GM21526 (cell line): ENCODE results near the gene INHBA.

Experiments
- ATAC-seq: cut with Tn5 transposase; IDR thresholded peaks from one replicate; pipeline ENCODE4 v1.9.1; 2021; ENCODE audit warnings: moderate library complexity; ENCODE audit not compliant: unreplicated experiment, low FRiP score

INHBA gene

DNA sequence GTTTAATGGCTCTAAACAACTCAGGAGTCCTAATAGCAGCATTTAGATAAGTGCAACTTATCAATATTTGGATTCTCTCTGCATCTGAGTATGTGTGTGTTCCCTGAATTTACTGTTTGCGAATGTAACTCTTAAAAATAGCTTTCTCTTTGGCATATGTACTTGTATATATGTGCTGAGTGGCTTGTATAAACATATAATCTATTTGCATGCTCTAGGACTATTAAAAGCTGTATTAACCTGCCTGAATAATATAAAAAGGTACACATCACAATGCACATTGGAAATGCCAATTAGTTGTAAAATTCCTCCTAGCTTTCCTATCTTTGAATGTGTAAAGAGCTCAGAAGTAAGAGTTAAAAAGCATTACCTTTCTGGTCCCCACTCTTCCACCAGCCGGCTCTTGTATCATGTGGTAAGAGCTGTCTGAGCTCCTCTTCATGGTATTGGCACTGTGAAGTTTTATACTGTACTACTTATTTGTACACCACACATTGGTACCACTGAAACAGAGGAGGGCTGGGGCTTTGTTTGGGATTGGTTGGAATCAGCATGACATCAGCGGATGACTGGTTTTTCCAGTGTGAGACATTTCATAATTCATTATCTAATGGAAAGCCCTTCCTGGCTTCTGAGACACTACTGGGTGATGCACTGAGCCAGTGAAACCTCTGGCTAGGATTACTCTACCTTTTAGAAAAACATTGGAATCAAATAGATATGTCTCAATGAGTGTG is at the start of gene INHBA:
Gene INHBA (minus strand): TSS at position 456 of the 737 bp plus-strand sequence. CDS start 2,716 bp downstream, outside the sequence.
- ATAC-seq, result no peak

DNA sequence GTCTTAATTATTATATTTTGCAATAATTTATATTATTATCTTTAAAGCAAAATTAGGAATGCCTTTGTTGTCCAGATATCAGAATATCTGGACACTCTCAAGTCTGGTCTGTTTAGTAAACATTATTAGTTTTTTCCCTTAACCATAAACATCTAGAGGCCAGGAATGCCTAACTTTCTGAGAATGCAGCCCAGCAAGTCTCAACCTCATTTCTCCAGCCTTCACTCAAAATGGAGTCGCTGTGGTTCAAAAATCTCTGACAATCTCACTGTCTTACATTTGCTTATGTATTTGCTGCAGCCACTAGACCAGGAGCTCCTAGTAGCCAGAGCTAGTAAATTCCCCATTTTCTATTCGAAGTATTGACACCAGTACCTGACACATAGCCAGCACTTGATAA is 49.7 kb upstream of the INHBA start:
- no peak for ATAC-seq

DNA sequence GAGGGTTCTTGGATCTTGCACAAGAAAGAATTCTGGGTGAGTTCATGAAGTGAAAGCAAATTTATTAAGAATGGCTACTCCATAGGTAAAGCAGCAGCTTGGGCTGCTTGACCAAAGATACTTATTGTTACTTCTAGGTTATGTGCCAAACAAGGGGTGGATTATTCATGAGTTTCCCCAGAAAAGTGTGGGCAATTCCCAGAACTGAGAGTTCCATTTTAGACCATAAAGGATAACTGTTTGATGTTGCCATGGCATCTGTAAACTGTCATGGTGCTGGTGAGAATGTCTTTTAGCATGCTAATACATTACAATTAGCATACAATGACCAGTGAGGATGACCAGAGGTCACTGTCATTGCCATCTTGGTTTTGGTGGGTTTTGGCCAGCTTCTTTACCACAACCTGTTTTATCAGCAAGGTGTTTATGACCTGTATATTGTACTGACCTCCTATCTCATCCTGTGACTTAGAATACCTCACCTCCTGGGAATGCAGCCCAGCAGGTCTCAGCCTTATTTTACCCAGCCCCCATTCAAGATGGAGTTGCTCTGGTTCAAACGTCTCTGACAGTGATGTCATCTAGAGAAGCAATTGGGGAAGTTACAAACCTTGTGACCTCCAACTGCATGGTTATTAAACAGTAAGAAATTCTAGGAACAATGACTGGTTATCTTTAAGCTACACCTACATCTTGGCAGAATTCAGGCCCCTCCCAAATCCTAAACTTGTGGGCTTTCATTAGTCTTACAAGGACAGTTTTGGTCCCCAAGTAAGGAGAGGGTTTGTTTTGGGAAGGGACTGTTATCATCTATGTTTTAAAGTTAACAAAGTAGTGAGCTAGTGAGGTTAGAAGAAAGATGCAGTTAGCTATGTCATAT is 48.0 kb upstream of the INHBA start:
- no peak for ATAC-seq

DNA sequence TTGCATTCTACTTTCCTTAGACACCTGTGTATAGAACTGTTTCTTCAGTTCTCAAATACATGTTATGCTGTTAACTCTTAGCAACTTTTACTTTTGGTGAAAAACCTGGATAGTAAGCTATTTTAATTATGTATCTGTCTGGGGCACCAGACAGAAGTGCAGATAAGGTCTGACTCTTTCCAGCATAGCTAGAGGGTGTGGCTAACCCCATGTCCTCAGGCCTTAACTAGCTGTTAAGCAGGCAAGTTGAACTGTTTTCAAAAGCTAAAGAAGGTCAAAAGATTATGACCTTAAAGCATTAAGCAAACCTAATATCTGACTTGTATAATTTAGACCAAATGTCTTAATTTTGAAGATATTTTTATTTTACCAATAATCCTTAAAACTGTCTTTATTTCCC is 45.1 kb upstream of the INHBA start:
- ATAC-seq, result no peak

DNA sequence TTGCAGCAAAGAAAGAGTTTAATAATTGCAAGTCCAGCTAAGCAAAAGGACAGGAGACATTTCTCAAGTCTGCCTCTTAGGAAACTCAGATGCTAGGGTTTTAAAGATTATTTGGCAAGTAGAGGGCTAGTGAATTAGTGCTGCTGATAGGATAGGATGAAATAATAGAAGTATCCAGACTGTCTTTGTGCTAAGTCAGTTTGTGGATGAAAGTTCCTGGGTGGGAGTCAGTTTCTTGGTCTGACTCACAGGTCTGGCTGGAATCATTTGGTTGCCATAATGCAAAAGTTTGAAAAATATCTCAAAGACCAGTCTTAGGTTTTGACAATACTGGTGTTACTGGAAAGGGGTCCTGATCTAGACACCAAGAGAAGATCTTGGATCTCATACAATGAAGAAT is 42.6 kb upstream of the INHBA start:
- ATAC-seq, result no peak

DNA sequence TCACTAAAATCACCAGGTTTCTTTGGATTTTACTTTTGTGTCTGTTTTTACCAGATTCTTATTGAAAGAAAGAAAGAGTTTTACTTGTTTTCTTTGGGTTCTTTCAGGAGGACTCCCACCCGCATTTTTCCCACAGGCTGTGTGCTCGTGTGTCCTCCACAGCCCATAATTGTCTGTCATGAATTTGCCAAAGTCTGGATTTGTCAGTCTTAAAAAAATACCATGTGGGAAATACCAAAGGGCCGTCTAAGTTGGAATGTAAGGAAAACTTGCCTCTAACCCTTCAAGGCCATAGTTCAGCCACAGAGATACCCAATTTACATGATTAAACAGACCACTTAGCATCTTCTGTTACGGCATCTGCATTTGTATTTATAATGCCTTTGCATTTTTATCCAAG is 41.3 kb upstream of the INHBA start:
- ATAC-seq, result no peak

DNA sequence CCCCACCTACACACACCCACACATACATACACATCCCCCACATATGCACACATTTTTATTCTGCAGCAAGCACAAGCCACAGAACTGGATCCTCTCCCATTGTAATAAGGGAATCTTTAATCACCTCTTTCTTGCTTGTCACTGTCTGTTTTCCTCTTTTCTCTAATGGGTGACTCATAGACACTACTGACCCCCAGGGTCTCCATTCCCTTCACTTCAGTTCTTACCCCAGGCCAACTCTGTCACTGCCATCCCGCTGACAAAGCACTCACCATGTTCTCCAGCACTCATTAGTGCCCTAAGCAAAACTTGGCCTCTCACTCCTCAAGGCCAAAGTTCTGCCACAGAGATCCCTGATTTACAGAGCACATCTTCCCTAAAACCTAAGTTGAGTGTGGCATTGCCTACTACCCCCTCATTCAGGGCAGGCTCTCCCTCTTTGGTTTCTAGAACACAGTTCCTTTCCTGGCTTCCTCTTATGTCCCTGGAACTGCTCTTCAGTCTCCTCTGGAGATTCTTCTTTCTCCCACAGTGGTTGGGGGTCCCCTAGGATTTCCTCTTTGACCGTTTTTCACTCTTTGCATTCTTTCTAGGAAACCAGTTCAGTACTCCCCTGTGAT is 39.6 kb upstream of the INHBA start:
- ATAC-seq, result no peak

DNA sequence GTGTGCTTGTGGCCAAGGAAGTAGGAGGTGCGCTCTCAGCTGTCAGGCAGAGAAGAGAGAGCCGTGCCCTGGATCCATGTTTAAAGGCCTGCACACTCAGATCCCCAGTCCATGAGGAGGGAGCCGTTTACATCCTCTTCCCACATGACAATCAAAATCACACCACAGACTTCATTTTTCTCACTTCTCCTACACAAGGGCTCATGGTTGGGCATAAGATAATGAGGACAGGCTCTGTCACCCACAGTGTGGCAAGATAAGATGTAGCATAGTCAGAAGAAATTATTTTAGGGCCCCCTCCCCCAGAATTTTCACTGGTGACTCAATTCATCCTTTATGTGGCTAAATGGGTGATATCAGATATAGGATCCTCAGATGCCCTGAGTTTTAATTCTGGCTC is 35.9 kb upstream of the INHBA start:
- no peak for ATAC-seq

DNA sequence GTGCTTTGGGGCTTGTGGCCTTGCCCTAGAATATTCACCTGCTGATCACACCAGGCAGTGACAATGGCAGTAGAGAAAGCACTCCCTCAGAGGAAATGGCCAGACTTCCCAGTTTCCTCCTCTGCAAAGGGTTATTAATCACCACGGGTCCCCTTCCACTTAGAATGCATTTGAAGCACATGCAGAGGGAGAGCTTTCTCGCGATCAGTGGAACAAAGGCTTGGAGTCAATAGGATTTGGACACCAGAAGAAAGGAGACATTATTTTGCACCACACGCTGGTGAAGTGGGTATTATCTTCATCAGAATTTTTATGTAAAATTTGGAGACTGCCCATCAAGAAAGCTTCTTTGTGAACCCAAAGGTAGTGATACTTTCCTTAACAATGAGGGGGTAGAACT is 35.4 kb upstream of the INHBA start:
- ATAC-seq, result no peak

DNA sequence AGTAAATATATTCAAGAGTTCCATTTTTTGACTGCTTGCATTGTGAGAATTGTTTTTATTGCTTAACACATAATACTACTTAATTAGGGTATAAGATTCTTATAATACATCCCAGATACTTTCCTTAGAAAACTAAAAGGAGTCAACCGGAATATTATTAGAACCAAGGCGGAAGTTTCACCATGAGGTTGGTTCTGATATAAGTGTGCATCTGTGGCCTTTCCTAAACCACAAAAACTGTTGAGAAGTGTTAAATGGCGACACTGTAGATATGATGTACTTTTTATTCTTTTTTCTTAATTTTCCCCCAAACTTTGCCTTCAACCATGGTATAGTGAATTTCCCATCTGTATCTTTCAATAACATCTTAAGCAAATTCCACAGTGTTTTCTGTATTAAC is 32.3 kb upstream of the INHBA start:
- ATAC-seq, result no peak

DNA sequence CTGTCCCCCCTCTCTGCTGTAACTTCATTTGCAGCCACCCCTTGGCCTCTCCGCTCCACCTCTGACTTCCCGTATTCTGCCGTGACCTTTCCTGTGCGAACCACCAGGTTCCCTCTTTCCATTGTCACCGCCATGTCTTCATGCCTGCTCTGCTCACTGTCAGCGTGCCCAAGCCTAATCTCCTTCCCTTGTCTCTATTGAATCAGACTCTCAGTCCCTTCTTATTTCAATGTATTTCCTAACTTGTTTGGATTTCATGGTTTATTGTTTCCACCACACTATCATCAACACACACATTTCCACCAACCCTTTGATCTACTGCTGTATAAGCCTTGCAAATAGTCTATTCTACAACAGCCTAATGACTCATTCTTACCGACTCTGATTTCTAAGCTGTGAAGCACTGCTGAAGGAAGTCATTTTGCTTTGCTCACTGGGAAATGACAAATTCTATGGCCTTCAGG is 30.0 kb upstream of the INHBA start:
- no peak for ATAC-seq

DNA sequence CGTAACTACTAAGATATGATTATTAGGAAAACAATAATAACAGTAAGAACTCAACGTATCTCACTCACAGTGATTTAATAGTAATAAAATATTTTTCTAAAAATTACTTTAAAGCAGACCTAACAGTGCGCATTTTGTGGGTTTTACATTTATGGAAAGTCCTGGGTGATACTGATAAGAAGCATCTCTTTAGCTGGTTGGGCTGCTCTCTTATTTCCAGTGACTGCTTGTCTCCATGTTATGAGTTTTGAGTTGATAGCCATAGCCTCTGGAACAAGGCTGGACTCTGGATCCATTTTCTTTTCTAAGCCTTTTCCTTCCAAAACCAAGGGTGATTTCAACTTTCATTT is 29.5 kb upstream of the INHBA start:
- no peak for ATAC-seq

DNA sequence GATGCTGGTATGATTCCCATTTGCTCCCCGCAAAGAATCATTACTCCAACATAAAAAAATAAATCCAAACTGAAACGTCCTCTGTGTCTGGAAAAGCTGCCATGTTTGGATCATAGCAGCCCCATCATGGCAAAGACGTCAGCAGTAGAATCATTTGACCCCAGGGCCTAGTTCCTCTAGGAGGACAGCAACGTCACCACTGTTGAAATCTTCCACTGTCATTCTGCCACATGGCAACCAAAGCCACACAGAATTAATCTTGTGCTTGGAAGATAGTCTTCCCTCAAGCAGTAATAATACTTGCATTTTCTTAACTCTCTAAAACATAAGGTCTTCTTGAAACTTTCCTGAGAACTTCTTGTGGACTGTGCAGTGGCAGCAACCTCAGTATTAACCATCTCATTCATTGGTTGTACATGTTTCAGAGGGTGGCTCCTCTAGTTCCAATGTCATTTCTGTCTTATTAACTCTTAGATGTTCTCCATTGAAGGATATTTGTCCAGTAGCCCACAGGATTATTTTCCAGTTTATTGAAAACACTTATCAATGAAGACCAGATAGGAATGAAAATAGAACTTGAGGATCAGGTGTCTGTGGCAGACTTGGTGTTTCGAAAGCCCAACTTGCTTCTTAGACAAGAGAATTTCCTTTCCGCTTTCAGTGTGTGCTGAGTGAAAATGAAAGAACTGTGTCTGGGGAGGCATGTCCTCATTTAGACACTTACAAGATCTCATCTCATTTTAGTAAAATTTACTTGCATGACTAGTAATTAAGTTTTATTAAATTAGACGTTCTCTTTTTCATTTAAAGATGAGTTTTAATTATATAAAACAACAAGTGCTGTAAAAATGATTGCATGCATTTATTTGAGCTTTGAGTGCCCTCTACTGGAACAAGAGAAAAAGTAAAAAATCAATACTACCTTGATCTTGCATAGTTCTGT is 28.9 kb upstream of the INHBA start:
- peak; percentile 99 for ATAC-seq

DNA sequence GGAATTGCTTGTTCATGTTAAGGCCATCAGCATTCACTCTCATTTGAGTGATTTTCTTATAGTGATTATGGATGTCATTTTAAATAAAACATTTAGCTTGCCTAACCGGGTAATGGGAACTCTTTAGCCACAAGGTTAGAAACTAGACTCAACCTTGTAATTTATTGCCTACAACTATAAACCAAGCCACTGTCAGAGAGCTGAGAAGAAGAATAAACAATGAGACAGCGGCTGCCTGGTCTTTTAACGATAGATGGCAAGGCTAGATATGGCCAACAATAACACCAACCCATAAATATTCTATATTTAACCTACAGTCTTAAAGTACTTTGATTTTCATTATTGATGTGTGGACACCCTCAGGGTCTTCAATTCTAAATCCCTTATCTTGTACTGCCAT is 27.8 kb upstream of the INHBA start:
- ATAC-seq, result no peak

DNA sequence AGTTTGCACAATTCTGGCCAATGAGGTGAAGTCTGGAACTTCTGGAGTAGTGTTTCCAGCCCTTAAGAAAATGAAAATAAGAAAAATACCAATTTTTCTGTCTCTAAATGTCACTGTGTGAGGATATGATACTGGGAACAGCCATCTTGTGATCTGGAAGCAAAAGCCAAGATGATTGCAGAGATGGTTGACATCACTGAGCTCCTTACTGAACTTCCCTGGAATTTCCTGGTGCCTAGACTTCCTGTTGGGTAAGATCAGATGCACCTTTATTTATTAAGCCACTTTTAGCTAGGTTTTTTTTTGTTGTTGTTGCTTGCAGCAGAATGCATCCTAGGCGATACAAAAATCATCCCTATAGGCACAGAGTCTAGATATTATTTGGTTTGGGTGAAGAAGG is 27.3 kb upstream of the INHBA start:
- ATAC-seq, result no peak

DNA sequence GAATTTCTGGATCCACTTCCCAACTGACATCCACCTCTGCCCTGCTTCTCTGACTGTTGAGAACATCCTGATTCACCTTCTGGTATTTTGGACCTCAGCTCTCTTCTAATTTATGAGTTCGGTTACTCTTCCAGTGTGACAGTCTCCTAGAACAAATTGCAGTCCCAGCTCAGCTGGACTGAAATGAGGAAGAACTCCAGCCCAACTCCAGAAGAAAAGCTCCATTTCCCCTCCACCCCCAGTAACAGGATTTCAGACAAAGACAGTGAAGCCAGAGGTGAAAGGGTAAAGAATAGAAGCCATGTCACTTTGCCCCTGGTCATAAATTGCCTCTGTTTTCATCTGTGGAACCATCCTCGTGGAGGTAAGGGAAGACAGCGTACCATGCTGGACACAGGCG is 26.2 kb upstream of the INHBA start:
- no peak for ATAC-seq

DNA sequence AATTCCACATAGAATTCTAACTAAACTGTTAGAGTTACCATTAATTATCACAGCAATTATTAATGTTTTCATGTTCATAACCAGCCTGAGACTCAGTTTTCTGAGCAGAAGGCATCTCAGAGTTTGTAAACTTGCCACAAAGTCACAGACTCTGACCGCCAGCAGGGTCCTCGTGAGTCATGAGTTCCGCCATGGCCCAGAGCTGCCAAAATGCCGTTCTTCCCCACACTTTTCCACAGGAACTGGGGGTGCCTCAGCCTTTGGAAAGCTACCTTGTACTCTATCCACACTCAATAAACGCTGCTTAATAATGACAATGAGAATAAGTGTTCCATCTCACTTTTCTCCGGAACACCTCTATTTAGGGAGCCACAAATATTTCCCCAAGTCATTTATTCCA is 22.1 kb upstream of the INHBA start:
- no peak for ATAC-seq

DNA sequence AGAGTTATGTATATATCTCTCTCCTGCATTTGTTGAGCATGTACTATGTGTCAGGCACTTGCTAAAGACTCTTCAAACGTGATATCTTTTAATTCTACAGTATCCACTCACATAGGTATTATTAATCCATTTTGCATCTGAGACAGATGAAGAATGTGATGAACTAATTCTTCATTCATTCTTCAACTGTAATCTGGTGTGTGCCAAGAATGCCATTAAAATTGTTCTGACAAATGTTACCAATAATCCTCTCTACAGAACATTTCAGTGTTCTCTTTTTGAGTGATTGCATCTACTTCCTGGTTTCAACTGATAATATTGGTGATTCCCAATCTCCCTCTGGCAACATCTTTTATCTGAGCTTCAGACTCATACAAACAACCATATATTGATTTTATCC is 18.0 kb upstream of the INHBA start:
- no peak for ATAC-seq

DNA sequence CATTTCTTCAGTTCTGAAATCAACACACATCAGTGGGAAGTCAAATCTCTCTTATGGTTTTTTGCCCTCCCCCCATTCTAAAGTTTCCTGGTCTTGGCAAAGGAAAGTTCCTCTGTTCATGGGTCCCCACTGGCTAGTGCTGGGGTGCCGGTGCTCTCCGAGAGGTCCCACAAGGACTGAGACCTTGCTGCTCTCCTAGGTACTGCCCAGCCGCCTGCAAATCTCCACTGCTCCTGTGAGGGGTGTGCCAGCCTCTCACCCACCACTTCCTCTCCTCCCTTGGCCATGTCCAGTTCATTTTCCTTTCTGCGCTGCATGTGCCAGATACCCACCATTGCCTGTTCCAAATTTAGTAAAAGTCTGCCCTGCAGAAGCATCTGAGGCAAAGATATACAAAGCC is 17.2 kb upstream of the INHBA start:
- ATAC-seq, result no peak

DNA sequence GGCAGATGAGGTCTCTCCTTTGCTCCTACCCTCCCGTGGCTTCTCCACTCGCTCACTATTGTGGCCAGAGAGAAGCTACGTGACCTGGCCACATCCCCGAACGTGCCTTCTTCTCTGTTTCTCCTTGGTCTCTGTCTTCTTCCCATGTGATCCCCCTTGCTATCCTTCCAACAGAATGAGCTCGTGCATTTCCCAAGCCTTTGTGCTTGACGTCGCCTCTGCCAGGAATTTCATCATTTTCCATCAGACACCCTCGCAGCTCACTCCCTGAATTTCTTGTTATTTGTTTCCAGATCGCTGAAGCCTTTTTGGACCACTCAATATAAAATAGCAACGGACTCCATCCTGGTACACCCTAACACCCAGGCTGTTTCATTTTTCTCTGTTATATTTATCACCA is 13.8 kb upstream of the INHBA start:
- ATAC-seq, result no peak
